ENCODE results near the gene PDE4B. TPM values are rescaled to one million over a fixed set of nuclear protein-coding genes. Genes with fewer than 3 reads are reported as not detected.

PDE4B gene
- polyA plus RNA-seq, 2 of the 4 experiments (the other 2 are of a cell fraction), result 20.2 to 56.8 TPM

- ChIA-PET POLR2A (no interaction called here), CTCF (no interaction called here)
- ATAC-seq (no peak), FAIRE-seq (no peak), DNase-seq (ENCODE audit: low read depth in 1 of 2, low spot score in 1 of 2) (no peak)
- Histone ChIP-seq H3K4me2 (no peak overlapping the region), H3K9me3 (no peaks in the 10 kb centered on the region), H3K4me1 (peaks cover 8% of the 10 kb centered on the region; the same call in 2 of the 3 replicates), H3K4me3 (no peak overlapping the region), H3K27ac (no peak overlapping the region)
- TF ChIP-seq CEBPB (IDR thresholded peaks at IDR 0.05) (no peak), CTCF (IDR thresholded peaks at IDR 0.05) (no peak), JUNB (IDR thresholded peaks at IDR 0.05) (no peak), HMGXB4 (CRISPR knock-in tag; IDR thresholded peaks at IDR 0.05; ENCODE audit: borderline replicate concordance) (no peak), TP53 (CRISPR knock-in tag; IDR thresholded peaks at IDR 0.05) (no peak), ZSCAN20 (CRISPR knock-in tag; IDR thresholded peaks at IDR 0.05) (no peak), USF2 (IDR thresholded peaks at IDR 0.05) (no peak), KDM1A (IDR thresholded peaks at IDR 0.05; ENCODE audit: low read depth) (no peak), CHD4 (IDR thresholded peaks at IDR 0.05; ENCODE audit: borderline replicate concordance) (no peak), ZNF302 (CRISPR knock-in tag; IDR thresholded peaks at IDR 0.05) (no peak), FOSB (CRISPR knock-in tag; IDR thresholded peaks at IDR 0.05) (no peak), RCOR1 (IDR thresholded peaks at IDR 0.05; ENCODE audit: low read depth, low read length) (no peak), NFE2L2 (conservative IDR thresholded peaks at IDR 0.05; ENCODE audit: low read length) (no peak), MYC (IDR thresholded peaks at IDR 0.05; ENCODE audit: borderline replicate concordance, low read length) (no peak), SREBF2 (IDR thresholded peaks at IDR 0.05) (no peak), KDM5A (IDR thresholded peaks at IDR 0.05) (no peak), ZFP36 (IDR thresholded peaks at IDR 0.05; ENCODE audit: borderline replicate concordance, partially characterized antibody) (no peak), HDAC2 (IDR thresholded peaks at IDR 0.05) (no peak), ELK1 (IDR thresholded peaks at IDR 0.05; ENCODE audit: low read depth, low read length) (no peak)
- 48% methylated on average over 2 of the region's 2 CpGs for WGBS (ENCODE audit: missing lambda C conversion rate)
Measured at GRCh38 chr1:66401244-66401643, 608.5 kb downstream of the PDE4B start.

- DNase-seq (ENCODE audit: low read depth in 1 of 2, low spot score in 1 of 2) (no peak), ATAC-seq (no peak), FAIRE-seq (no peak)
- peaks cover 8% of the 10 kb centered on the region; the same call in 2 of the 3 replicates for H3K4me1 ChIP-seq
- H3K4me3 ChIP-seq, result no peak overlapping the region
- no peak overlapping the region for H3K4me2 ChIP-seq
- ChIA-PET CTCF (interaction anchor here (0.5 to 0.8 kb wide), 2 partner anchors 23 to 122 kb away, joined by 3 read pairs; no protein-coding TSS in a partner anchor), POLR2A (no interaction called here)
- H3K27ac ChIP-seq, result no peak overlapping the region
- no peaks in the 10 kb centered on the region for H3K9me3 ChIP-seq
- TF ChIP-seq RNF2 (IDR thresholded peaks at IDR 0.05; ENCODE audit: borderline replicate concordance, low read depth) (no peak), CHD2 (IDR thresholded peaks at IDR 0.05; ENCODE audit: low read length, partially characterized antibody) (no peak), ZFP36 (IDR thresholded peaks at IDR 0.05; ENCODE audit: borderline replicate concordance, partially characterized antibody) (no peak), HOXA7 (CRISPR knock-in tag; IDR thresholded peaks at IDR 0.05) (no peak), JUN (IDR thresholded peaks at IDR 0.05) (no peak), CBX8 (IDR thresholded peaks at IDR 0.05) (no peak), ATOH8 (CRISPR knock-in tag; IDR thresholded peaks at IDR 0.05; ENCODE audit: low read depth) (no peak), KDM5A (IDR thresholded peaks at IDR 0.05) (no peak), ESRRA (IDR thresholded peaks at IDR 0.05; ENCODE audit: borderline replicate concordance, low read length) (no peak), NR3C1 (IDR thresholded peaks at IDR 0.05) (no peak), PHF8 (IDR thresholded peaks at IDR 0.05; ENCODE audit: borderline replicate concordance, low read depth) (no peak)
- WGBS (ENCODE audit: missing lambda C conversion rate), result 100% methylated on average over 1 of the region's 1 CpG
Measured at GRCh38 chr1:66402194-66402593, 609.5 kb downstream of the PDE4B start.

All from A549 (cell line).